Left forelimb (tissue), 1 donor: Measurements from ENCODE around the gene CD47.

ENCODE experiments used
- DNase-seq: peaks from one replicate; pipeline ENCODE4 v3.0.0-alpha.2; 2018; ENCODE audit warnings: low spot score

CD47 gene

GRCh38 chr3:108051005-108051404 is 39.8 kb downstream of the CD47 start:
- DNase-seq: no peak

GRCh38 chr3:108047987-108048386 is 42.8 kb downstream of the CD47 start:
- DNase-seq: no peak

DNA sequence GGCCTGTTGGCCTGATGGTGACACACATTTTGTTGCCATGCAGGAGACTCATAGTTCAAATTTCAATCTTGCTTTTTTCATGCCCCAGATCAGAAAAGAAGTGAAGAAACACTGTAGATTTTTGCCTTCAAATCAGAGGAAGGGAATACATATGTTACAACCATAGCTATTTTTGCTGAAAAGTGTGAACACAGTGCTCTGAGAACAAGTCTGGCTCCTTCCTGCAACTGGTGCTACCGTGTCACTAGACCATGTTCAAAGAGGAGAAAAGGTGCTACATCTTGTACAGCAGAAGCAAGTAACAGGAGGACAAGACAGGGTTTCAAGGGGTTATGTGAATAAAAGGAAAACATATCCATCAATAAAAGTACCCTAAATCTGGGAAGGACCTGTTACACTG is 44.6 kb downstream of the CD47 start:
- no peak for DNase-seq

DNA sequence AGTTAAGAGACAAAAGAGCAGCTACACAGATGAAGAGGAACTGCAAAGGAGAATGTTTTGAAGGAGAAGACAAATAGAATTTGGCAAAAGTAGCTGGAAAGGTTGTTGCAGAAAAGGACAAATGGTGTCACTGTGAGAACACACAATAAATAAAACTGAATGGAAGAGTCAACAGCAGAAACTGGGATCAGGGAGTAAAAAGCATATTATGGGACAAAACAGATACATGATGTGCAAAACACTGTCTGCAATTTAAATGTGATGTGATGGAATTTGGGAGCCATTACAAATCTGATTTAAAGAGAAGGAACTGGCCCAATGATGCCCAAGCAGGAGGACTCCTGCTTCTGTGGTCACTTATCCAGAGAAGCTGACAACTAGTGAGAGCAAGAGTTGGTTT is 46.1 kb downstream of the CD47 start:
- DNase-seq: no peak

GRCh38 chr3:108042300-108042699 is 48.5 kb downstream of the CD47 start:
- DNase-seq: no peak

DNA sequence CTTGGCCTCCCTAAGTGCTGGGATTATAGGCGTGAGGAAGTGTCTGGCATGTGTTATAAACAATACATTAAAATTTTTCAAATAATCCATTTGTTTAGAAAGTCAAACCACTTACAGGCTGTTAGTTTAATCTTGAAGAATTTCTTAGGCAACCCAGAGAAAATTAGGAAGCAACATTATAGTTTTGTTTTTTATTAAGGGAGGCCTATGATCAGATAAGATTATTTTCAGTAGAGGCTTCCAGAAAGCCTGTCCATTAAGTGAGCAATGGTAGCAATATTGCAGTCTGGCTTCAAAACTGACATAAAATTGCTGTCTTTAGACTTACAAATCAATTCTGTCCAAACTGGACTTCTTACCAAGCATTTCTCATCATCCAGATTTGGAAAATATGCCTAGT is 49.6 kb downstream of the CD47 start:
- DNase-seq: no peak

DNA sequence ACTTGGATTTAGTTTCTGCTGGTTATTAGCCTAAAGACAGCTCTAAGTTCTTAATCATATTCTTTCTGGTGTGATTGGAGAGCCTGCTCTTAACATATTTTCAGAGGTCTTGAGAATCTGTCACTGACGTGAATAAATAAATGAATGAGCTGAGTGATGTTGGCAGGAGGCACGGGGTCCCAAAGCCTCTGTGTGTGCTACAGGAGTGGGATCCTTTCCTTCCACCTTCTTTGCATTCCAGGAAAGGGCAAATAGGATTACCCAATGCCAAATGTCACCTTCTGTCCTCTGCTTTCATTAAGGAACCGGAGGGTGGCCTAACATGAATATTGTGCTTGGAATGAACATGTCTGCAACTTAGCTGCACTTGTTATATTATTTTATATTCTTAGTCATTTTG is 53.1 kb downstream of the CD47 start:
- DNase-seq: no peak

DNA sequence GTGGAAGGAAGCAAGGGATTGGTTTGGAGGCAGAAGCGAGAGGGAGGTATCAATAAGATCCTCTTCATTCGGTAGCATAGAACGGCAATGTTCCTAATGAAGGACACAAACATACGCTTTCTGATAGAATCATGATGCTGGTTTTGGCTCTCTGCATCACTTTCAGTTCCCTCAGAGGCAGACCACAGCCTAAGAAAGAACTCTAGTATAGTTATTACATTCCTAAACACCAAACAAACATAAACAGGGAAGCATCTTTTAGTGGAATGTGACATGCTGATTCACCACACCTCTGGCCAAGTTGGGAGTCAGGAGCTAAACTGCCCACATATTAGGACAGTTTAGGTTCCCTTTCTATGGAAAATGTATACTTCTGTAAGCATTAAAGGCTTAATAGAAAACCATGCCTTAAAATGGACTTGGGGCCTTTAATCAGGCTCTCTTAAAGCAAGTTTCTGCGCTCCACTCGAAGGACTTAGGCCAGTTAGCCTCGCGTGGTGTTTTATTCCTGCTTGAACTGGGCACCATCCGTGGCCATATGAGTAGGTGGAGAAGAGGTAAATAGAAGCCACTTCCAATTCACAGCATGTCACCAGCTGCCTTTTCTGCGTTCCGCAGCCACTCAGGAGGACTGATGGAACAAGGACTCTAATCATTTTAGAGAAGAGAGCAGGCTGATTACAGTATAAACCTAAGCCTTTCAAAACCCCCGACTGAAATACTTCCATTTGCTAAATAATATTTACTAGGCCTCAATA is 53.7 kb downstream of the CD47 start:
- DNase-seq: no peak

DNA sequence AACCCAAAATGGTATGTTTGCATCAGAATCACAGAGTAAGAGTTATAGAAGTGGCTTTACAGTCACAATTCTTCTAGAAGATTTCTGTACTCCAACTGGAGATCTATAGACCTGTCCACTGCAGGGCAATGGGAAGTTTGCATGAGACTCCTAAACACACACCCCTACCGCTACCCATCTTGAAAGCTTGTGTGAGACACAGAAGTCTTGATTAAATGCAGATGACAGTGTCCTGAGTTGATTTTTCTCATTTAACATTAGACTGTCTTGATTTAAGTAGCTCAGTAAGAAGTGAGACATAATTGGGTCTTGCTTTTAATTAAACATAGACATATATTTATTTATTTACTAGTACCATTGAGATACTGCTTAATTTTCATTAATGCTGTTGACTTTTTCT is 54.4 kb downstream of the CD47 start:
- no peak for DNase-seq

DNA sequence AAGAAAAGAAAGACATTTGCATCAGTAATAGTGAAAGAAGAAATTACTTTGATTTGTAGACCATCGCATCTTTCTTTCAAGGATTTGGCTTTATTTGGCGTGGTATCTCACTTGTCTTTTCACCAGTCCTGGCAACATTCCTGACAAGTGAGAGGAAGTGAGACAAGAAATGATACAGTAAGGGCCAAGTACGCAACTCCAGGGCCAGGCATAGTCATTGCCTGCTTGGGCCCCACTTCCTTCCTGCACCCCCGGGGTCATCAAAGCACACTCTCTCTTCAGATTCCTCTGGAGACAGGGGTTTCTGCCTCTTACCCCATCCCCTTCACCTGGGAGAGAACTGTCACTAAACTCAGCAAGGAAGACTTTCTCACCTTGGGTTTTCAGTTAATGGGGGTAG is 55.1 kb downstream of the CD47 start:
- no peak for DNase-seq

DNA sequence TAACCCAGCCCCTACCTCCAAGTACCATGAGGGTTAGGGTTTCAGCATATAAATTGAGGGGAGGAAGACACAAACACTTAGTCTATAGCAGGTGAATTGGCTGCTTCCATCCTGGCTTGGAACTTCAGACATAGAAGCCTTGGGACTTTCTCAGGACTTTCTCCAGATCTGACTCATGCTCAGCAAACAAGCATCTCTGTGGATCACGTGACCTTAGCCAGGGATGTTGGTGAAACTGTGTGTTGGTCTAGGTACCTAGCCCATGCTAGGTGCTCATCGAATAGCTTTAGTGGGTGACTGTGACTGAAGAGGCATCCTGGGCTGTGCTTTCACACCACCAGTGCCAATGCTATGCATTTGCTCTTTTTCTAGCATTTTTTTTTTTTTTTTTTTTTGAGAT is 58.9 kb downstream of the CD47 start:
- no peak for DNase-seq

GRCh38 chr3:108030960-108031359 is 59.9 kb downstream of the CD47 start:
- DNase-seq: no peak

DNA sequence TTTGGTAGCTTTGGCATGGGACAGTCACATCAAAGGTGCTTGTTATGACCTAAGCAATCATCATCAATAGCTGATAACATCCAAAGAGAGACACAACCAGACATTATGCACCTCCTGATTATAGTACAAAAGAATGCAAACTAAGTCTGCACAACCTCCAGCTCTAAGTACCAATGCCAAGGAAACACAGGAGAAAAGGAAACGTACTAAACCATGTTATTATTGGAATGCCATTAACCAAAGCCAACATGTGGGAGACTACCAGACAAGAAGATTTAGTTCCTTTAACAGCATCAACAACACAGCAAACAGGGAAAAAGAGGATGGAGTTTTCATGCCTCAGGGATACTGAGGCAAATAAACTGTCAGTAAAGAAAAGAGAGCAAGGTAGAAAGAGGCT is 61.4 kb downstream of the CD47 start:
- no peak for DNase-seq

- no peak for DNase-seq
Observed at GRCh38 chr3:108028896-108029295, 61.9 kb downstream of the CD47 start.

DNA sequence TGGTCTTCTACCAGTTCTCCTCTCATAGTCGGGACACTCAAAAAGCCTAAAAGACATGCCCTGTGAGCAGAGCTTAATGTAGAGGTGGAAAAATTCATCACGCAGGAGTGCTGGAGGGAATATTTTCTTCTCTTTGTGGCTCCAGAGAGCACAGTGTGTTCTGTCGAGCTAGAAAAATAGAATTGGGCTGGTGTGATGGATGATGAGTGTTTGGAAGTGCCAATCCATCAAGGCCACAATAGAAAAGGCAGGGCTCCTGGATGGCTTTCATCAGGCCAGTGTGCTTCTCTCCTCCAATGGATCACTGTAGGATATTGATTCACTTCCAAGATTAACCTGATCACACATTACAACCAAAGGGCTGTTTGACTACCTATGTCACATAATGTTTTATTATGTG is 65.7 kb downstream of the CD47 start:
- DNase-seq: no peak

DNA sequence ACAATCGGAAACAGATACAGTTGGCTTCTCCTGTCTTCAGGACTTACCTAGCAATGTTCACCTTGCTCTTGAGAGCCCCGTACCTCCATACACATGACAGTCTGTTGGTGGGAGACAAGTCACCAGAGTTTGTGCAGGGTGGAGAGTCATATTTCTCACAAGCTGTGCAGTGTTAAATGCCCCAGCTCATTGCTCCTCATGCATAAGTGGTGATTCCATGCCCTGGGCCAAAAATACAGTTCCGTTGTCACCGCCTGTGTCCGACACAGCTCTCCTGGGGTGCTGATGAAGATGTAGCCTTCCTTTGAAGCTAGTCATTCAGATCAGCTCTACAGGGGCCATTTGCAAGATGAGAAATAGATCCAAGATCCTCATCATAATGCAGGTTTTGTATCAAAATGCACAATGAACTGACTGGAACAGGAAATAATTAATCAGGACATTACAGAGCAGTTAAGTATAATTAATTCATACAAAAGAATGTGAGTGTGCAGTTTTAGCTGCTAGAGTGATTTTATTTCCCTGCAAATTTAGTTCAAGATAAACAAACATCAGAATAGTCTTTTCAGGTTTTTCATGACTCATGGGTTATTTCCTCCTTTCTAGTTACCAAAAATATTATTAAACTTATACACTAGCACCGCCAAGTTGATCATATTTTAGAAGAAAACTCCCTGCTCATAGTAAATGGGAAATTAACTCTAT is 66.5 kb downstream of the CD47 start:
- no peak for DNase-seq

GRCh38 chr3:108022256-108023150 is 68.3 kb downstream of the CD47 start:
- no peak for DNase-seq

DNA sequence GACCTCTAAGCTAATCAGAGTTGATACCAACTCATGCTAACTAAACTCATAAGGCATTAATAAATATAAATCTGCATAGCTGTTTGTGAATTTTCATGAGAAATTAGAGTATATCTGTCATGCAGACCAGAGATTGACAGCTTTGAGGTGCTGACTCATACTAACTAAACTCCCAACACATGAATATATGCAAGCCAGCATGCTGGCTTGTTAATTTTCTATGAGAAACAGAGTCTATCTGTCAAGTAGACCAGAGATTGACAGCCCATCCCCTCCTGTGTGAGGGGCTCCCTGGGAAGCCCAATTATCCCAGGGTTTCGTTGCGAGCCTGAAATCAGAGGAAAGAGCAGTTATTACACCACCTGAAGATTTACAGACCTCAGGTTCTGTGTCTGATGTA is 69.3 kb downstream of the CD47 start:
- no peak for DNase-seq

GRCh38 chr3:108021131-108021530 is 69.7 kb downstream of the CD47 start:
- no peak for DNase-seq

DNA sequence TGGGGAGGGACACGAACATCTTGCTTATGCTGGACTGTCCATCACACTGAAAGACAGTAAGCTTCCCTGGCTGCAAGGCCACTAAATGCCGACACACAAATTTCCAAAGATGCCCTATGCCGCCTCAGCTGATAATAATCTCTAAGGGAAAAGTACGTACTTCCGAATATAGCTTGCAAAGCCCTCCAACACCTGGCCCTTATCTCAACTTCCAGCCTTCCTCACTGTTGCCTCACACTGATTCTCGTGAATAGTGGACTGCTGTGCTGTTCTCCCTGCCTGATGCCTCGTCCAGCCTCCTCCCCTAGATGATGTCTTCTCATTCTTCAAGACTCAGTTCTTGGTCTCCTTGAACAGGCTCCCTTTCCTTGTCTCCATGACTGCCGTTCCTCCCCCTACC is 72.3 kb downstream of the CD47 start:
- DNase-seq: no peak

GRCh38 chr3:108017587-108017986 is 73.2 kb downstream of the CD47 start:
- no peak for DNase-seq

DNA sequence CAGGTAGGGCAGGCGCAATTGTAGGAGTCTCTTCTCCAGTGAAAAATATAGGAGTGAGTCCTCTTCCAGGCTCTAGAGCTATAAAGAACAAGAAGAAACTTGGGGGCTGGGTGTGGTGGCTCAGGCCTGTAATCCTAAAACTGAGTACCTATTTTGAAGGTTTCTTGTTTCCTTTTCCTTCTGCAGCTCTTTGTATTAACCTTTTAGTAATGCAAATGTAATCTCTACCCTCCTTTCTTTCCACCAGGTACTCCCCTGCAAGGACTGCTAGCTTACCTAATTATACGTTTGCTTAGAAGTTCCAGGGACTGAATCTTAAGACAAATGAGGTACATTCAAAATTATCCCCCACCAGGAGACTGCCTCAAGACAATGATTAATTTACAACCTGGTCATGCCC is 75.9 kb downstream of the CD47 start:
- DNase-seq: no peak
